OCI-LY3 (cell line): ENCODE results near the gene COL9A1.

Source experiments
- CTCF ChIP-seq: fragments of 200-600, 300-600 bp; sonication (generic); IDR thresholded peaks from 2 replicates; pipeline ENCODE4 v1.5.1; 2014; ENCODE audit warnings: antibody characterized with exemption, low read length, low read depth
- EZH2phosphoT487 ChIP-seq: fragments of 200-600 bp; shearing (Covaris generic); IDR thresholded peaks from 2 replicates; pipeline ENCODE4 v1.6.1; 2018; ENCODE audit warnings: antibody characterized with exemption, mixed run types, low read depth

- TF ChIP-seq CTCF (no peak), EZH2phosphoT487 (no peak)
Measured at GRCh38 chr6:70282312-70282918, 20.5 kb downstream of the COL9A1 start.
